PC-9 (cell line): Measurements from ENCODE around the gene RTP4. TPM values are rescaled to one million over a fixed set of nuclear protein-coding genes. Genes with fewer than 3 reads are reported as not detected.
A peak's percentile ranks its signal among the peaks of the same experiment; 100 is the strongest.

Experiments
- Bru-seq: library from RNA; stranded (reverse); fragments of 400-500 nt; gene quantifications from one replicate; lab custom pipeline; 2021; lab: Mats Ljungman, UMichigan
- BruChase-seq, 2 experiments: library from RNA; stranded (reverse); fragments of 400-500 nt; gene quantifications; one replicate each; lab custom pipeline; 2021; lab: Mats Ljungman, UMichigan
- BruUV-seq: library from RNA; stranded (reverse); fragments of 400-500 nt; replicated peaks from 2 replicates; lab custom pipeline; 2021; lab: Mats Ljungman, UMichigan
- CTCF ChIA-PET: fragments of 300-600 bp; sonication (Branson Sonifier 250); formaldehyde crosslinking; loops from one replicate; lab custom pipeline; 2022; ENCODE audit warnings: antibody characterized with exemption; lab: Charles Lee
- POLR2A ChIA-PET: fragments of 300-600 bp; sonication (Branson Sonifier 250); formaldehyde crosslinking; loops from one replicate; lab custom pipeline; 2022; ENCODE audit warnings: antibody characterized with exemption; ENCODE audit not compliant: unreplicated experiment; lab: Charles Lee
- DNase-seq, 2 experiments: peaks; one replicate each; pipeline versions ENCODE4 v3.0.0 to v3.0.0-alpha.2; 2015 to 2022; ENCODE audit warnings: mixed read lengths in 1 of 2
- H2AFZ ChIP-seq: fragments of 200-600 bp; sonication (generic); 2 replicates; pipeline ENCODE4 v1.8.1; 2017; ENCODE audit warnings: antibody characterized with exemption
- H3F3A ChIP-seq: fragments of 200-600 bp; sonication (generic); 2 replicates; pipeline ENCODE4 v1.8.1; 2017; ENCODE audit warnings: antibody characterized with exemption, mild to moderate bottlenecking, low read depth; ENCODE audit not compliant: insufficient read depth
- H3K27ac ChIP-seq: fragments of 200-600 bp; sonication (generic); 2 replicates; pipeline ENCODE4 v1.6.1; 2016; ENCODE audit warnings: mixed run types
- H3K27me3 ChIP-seq: fragments of 200-600 bp; sonication (generic); 2 replicates; pipeline ENCODE4 v1.6.1; 2016; ENCODE audit warnings: low read depth, mixed run types; ENCODE audit not compliant: insufficient read depth
- H3K36me3 ChIP-seq: fragments of 200-600 bp; sonication (generic); 2 replicates; pipeline ENCODE4 v1.6.1; 2016; ENCODE audit warnings: low read depth, mixed run types
- H3K4me1 ChIP-seq: fragments of 200-600 bp; sonication (generic); replicated peaks from 2 replicates; pipeline ENCODE4 v1.6.1; 2016; ENCODE audit warnings: mixed run types; ENCODE audit not compliant: insufficient read depth
- H3K4me2 ChIP-seq: fragments of 200-600 bp; sonication (generic); 2 replicates; pipeline ENCODE4 v1.6.1; 2017; ENCODE audit warnings: mixed run types
- H3K4me3 ChIP-seq: fragments of 200-600 bp; sonication (generic); 2 replicates; pipeline ENCODE4 v1.6.1; 2016; ENCODE audit warnings: mixed run types
- H3K79me2 ChIP-seq: fragments of 200-600 bp; sonication (generic); 2 replicates; pipeline ENCODE4 v1.6.1; 2017; ENCODE audit warnings: low read depth, mixed run types
- H3K9me2 ChIP-seq: fragments of 200-600 bp; sonication (generic); 2 replicates; pipeline ENCODE4 v1.8.1; 2017; ENCODE audit warnings: mild to moderate bottlenecking; ENCODE audit not compliant: insufficient read depth
- H3K9me3 ChIP-seq: fragments of 200-600 bp; sonication (generic); 2 replicates; pipeline ENCODE4 v1.8.1; 2016; ENCODE audit warnings: low read depth; ENCODE audit not compliant: insufficient read depth
- H4K20me1 ChIP-seq: fragments of 200-600 bp; sonication (generic); 2 replicates; pipeline ENCODE4 v1.8.1; 2017; ENCODE audit not compliant: insufficient read depth
- EZH2 ChIP-seq: fragments of 200-600 bp; sonication (generic); IDR thresholded peaks from 2 replicates; pipeline ENCODE4 v1.8.0; 2017; ENCODE audit warnings: antibody characterized with exemption, low read depth
- intact Hi-C: fragments of 100-400 bp; cut with micrococcal nuclease; formaldehyde crosslinking; loops from one replicate; pipeline ENCODE4 v1.10.0; 2022; ENCODE audit not compliant: unreplicated experiment
- long read RNA-seq: library from polyadenylated mRNA; stranded (forward); transcript quantifications from one replicate; pipeline ENCODE4 v2.0.0, GENCODE V29; 2022
- total RNA-seq: library from RNA; stranded (reverse); gene quantifications from 2 replicates; pipeline ENCODE4 v1.2.3, GENCODE V29; 2021
- TF ChIP-seq, protein P1 (sequence below): fragments of 200-600 bp; sonication (generic); conservative IDR thresholded peaks from 2 replicates; pipeline ENCODE4 v1.6.1; 2017; ENCODE audit warnings: mixed run types, antibody characterized with exemption, mild to moderate bottlenecking, moderate library complexity

Gene RTP4, protein sequence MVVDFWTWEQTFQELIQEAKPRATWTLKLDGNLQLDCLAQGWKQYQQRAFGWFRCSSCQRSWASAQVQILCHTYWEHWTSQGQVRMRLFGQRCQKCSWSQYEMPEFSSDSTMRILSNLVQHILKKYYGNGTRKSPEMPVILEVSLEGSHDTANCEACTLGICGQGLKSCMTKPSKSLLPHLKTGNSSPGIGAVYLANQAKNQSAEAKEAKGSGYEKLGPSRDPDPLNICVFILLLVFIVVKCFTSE
- total RNA-seq: 0.90 and 3.2 TPM in 2 replicates
- percentile 42 among the genes with signal in this experiment for Bru-seq, nascent RNA
- percentile 57 among the genes with signal in this experiment for BruChase-seq, experiment 1, labeled RNA remaining after a 2-hour chase
- percentile 31 among the genes with signal in this experiment for BruChase-seq, experiment 2, labeled RNA remaining after a 6-hour chase
- long read RNA-seq, partial matches to known transcripts: 0 of 1 reads
- long read RNA-seq, other reads (novel, unspliced or antisense): 0 of 1 reads

DNA sequence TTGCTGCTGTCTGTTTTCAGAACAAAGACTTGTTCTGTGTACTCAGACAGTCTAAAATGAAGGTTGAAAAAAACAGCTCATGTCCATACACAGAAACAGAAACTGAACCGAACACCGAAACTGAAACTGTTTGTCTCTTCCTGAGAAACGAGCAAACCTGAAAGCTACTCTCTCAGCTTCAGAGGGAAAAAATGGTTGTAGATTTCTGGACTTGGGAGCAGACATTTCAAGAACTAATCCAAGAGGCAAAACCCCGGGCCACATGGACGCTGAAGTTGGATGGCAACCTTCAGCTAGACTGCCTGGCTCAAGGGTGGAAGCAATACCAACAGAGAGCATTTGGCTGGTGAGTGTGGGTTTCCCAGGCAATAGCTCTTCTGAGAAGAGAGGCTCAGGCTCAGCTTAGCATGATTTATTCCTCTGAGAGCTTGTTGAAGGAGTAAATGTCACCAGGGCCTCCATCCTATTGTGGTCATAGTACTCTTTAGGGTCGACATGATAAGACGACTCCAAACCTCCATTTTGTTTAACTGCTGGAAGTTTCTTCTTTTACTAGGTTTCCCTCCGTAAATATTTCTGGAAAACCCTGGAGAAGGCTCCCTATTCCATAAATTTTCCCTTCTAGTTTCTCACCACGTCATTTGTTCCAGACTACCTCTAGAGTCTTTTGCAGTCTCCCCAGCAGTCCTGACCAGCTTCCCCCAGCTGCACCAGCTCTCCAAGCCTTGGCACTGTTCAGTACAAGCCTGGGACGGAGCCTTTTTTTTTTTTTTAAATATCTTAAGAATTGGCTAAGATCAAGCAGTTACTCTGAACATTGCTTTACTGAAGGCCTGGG lies at the start of gene RTP4:
Gene RTP4, plus strand, starts transcription at position 135 of the 838 bp plus-strand sequence. Its CDS starts 57 bp downstream, at position 192.
- H3K27ac ChIP-seq: no peak within 1 kb of the TSS

DNA sequence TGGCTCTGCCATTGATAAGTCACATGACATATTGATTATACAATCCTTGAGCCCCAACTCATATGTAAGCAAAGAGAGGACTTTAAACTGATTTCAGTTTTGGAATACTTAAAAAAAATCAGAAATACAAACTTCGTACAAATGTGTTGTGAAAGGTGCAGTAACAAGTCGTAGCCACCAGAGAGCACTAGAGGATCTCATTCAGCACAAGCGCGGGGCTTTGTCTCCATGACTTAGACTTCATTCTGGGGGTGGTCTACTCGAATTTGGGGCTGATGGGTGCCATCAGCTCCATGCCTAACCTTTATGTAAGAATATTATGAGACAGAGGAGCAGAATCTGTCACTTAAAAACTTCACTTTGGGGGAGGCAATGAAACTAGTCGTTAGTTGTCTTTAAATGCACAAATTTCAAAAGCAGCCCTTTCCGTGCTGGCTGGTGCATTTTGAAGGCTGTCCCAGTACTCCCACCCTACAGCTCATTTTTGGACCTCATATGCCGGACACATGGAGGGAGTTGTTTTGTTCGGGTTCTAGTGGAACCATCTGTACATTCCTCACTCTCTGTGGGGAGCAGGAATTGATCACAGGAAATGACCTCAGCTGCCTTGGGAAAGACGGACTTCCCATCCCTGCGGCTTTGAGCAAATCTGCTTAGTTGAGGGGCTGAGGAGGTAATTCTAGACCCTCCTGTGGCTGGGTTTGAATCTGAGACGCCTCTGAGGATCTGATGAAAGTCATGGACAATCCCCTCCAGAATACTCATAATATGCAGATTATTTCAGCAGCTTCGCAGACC lies 49.2 kb upstream of the RTP4 start:
- BruUV-seq: no TSS peak
- Histone ChIP-seq H3F3A (no peaks in the 10 kb centered on the region), H4K20me1 (no peaks in the 10 kb centered on the region), H3K36me3 (no peaks in the 10 kb centered on the region), H3K79me2 (no peaks in the 10 kb centered on the region), H3K4me2 (peak overlapping the region; percentile 54), H3K4me1 (no peaks in the 10 kb centered on the region), H2AFZ (no peak overlapping the region), H3K27ac (no peak overlapping the region), H3K27me3 (peaks cover 43% of the 10 kb centered on the region), H3K9me3 (no peaks in the 10 kb centered on the region), H3K4me3 (peak overlapping the region; percentile 7; the same call in 1 of the 2 replicates), H3K9me2 (no peaks in the 10 kb centered on the region)
- ChIA-PET POLR2A (interaction anchor here (0.5 kb wide), 2 partner anchors 182 to 473 kb away, joined by 3 to 5 read pairs; no protein-coding TSS in a partner anchor), CTCF (interaction anchor here (0.6 to 4.6 kb wide), 18 partner anchors 9 to 1015 kb away, joined by 3 to 81 read pairs (median 4); partner anchors contain the start of gene RPL39L)
- peak in 1 of 2 experiments; percentile 49 for DNase-seq
- TF ChIP-seq, protein P1, sequence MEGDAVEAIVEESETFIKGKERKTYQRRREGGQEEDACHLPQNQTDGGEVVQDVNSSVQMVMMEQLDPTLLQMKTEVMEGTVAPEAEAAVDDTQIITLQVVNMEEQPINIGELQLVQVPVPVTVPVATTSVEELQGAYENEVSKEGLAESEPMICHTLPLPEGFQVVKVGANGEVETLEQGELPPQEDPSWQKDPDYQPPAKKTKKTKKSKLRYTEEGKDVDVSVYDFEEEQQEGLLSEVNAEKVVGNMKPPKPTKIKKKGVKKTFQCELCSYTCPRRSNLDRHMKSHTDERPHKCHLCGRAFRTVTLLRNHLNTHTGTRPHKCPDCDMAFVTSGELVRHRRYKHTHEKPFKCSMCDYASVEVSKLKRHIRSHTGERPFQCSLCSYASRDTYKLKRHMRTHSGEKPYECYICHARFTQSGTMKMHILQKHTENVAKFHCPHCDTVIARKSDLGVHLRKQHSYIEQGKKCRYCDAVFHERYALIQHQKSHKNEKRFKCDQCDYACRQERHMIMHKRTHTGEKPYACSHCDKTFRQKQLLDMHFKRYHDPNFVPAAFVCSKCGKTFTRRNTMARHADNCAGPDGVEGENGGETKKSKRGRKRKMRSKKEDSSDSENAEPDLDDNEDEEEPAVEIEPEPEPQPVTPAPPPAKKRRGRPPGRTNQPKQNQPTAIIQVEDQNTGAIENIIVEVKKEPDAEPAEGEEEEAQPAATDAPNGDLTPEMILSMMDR: peak; percentile 99
- TF ChIP-seq EZH2: no peak
- intact Hi-C loops: loop anchor here (1.0 to 5.0 kb wide), 8 partner anchors 99 to 470 kb away; partner anchors contain the start of gene RPL39L

More for the DNA sequence above, at the start of gene RTP4:
- TF ChIP-seq, protein P1: no peak
- no peak for TF ChIP-seq EZH2
- Histone ChIP-seq H4K20me1 (no peaks in the 10 kb centered on the region), H3K4me1 (no peaks in the 10 kb centered on the region), H3K4me2 (peak within 1 kb of the TSS; percentile 58), H2AFZ (peak within 1 kb of the TSS; percentile 74), H3F3A (no peaks in the 10 kb centered on the region), H3K4me3 (peak within 1 kb of the TSS; percentile 23), H3K9me2 (no peaks in the 10 kb centered on the region), H3K27me3 (peaks cover 5% of the 10 kb centered on the region; the same call in 1 of the 2 replicates), H3K79me2 (no peaks in the 10 kb centered on the region), H3K36me3 (no peaks in the 10 kb centered on the region), H3K9me3 (no peaks in the 10 kb centered on the region)
- ChIA-PET CTCF (interaction anchor here (0.6 to 0.8 kb wide), 4 partner anchors 11 to 1366 kb away, joined by 3 to 4 read pairs (median 4); no protein-coding TSS in a partner anchor), POLR2A (interaction anchor here (0.6 kb wide), 1 partner anchor 229 kb away, joined by 5 read pairs; the partner anchor contains the start of gene RPL39L)
- intact Hi-C loops: no loop called here
- TSS peak; percentile 67 for BruUV-seq
- peak in 1 of 2 experiments; percentile 30 for DNase-seq
